Trophoblast cell (in vitro differentiated cells and primary cell): ENCODE results near the gene SDC1.
"Not testable (repeated sequence)": the region's sequence is repeated elsewhere in the genome, so short reads cannot be mapped to it uniquely, and the experiment has no call there.

ENCODE experiments used
- DNase-seq, 2 donors: peaks; one replicate each; pipeline ENCODE4 v3.0.0-alpha.2; 2016
- H2AFZ ChIP-seq: 2 replicates; pipeline ENCODE4 v1.6.1; 2013; ENCODE audit warnings: low read length, moderate library complexity, mild to moderate bottlenecking; ENCODE audit not compliant: insufficient read depth, poor library complexity
- H2AK5ac ChIP-seq: 2 replicates; pipeline ENCODE4 v1.6.1; 2013; ENCODE audit warnings: mild to moderate bottlenecking, low read length
- H2BK120ac ChIP-seq: 2 replicates; pipeline ENCODE4 v1.6.1; 2013; ENCODE audit warnings: low read length, mild to moderate bottlenecking, moderate library complexity; ENCODE audit not compliant: insufficient read depth, poor library complexity
- H2BK12ac ChIP-seq: 2 replicates; pipeline ENCODE4 v1.6.1; 2013; ENCODE audit warnings: mild to moderate bottlenecking, low read length, moderate library complexity
- H2BK5ac ChIP-seq: 2 replicates; pipeline ENCODE4 v1.6.1; 2013; ENCODE audit warnings: low read length, low read depth, moderate library complexity, mild to moderate bottlenecking; ENCODE audit not compliant: poor library complexity
- H3K14ac ChIP-seq: 2 replicates; pipeline ENCODE4 v1.6.1; 2013; ENCODE audit warnings: mild to moderate bottlenecking, low read length
- H3K18ac ChIP-seq: 2 replicates; pipeline ENCODE4 v1.6.1; 2013; ENCODE audit warnings: mild to moderate bottlenecking, low read length
- H3K23ac ChIP-seq: 2 replicates; pipeline ENCODE4 v1.6.1; 2013; ENCODE audit warnings: low read length
- H3K27ac ChIP-seq: 2 replicates; pipeline ENCODE4 v1.5.1; 2013; ENCODE audit warnings: low read depth, mild to moderate bottlenecking, inconsistent platforms, low read length, moderate library complexity
- H3K27me3 ChIP-seq: 2 replicates; pipeline ENCODE4 v1.6.1; 2013; ENCODE audit warnings: inconsistent platforms, mild to moderate bottlenecking, low read length, moderate library complexity; ENCODE audit not compliant: insufficient read depth
- H3K36me3 ChIP-seq, 2 experiments: 1 replicate in 1 of 2; 2 replicates in 1 of 2; pipeline ENCODE4 v1.6.1; 2013; ENCODE audit warnings: low read length in 2 of 2, mild to moderate bottlenecking in 2 of 2, moderate library complexity in 1 of 2; ENCODE audit not compliant: insufficient read depth in 2 of 2, control insufficient read depth in 1 of 2
- H3K4ac ChIP-seq: 2 replicates; pipeline ENCODE4 v1.6.1; 2013; ENCODE audit warnings: low read depth, mild to moderate bottlenecking, low read length, moderate library complexity
- H3K4me1 ChIP-seq, 2 experiments: 1 replicate in 1 of 2; 2 replicates in 1 of 2; pipeline ENCODE4 v1.6.1; 2013; ENCODE audit warnings: low read length in 2 of 2, mild to moderate bottlenecking in 2 of 2, moderate library complexity in 1 of 2; ENCODE audit not compliant: insufficient read depth in 2 of 2, control insufficient read depth in 1 of 2
- H3K4me2 ChIP-seq: 2 replicates; pipeline ENCODE4 v1.6.1; 2013; ENCODE audit warnings: inconsistent platforms, mild to moderate bottlenecking, low read length, moderate library complexity
- H3K4me3 ChIP-seq: 2 replicates; pipeline ENCODE4 v1.5.1; 2013; ENCODE audit warnings: mild to moderate bottlenecking, low read depth, low read length, inconsistent platforms
- H3K79me1 ChIP-seq: one replicate; pipeline ENCODE4 v1.6.1; 2013; ENCODE audit warnings: low read length
- H3K79me2 ChIP-seq: 2 replicates; pipeline ENCODE4 v1.6.1; 2013; ENCODE audit warnings: low read length, mild to moderate bottlenecking; ENCODE audit not compliant: control insufficient read depth, insufficient read depth, poor library complexity
- H3K9ac ChIP-seq: 2 replicates; pipeline ENCODE4 v1.6.1; 2013; ENCODE audit warnings: mild to moderate bottlenecking, low read length
- H3K9me3 ChIP-seq: 2 replicates; pipeline ENCODE4 v1.6.1; 2013; ENCODE audit warnings: low read depth, mild to moderate bottlenecking, control low read depth, inconsistent platforms, low read length; ENCODE audit not compliant: insufficient read depth
- H4K12ac ChIP-seq: 2 replicates; pipeline ENCODE4 v1.6.1; 2013; ENCODE audit warnings: low read depth, mild to moderate bottlenecking, low read length, moderate library complexity
- H4K8ac ChIP-seq: 2 replicates; pipeline ENCODE4 v1.6.1; 2013; ENCODE audit warnings: low read depth, mild to moderate bottlenecking, low read length, moderate library complexity
- H4K91ac ChIP-seq: one replicate; pipeline ENCODE4 v1.6.1; 2013; ENCODE audit warnings: low read depth, mild to moderate bottlenecking, low read length, moderate library complexity
- WGBS: extraction: QIAGEN DNeasy Blood & Tissue Kit; methylation state at CpG from one replicate; pipeline ENCODE4 v1.1.7; 2013; ENCODE audit warnings: missing lambda C conversion rate; ENCODE audit not compliant: insufficient read length, insufficient coverage; ENCODE audit errors: extremely low coverage; 5-methylcytosine and 5-hydroxymethylcytosine counted together

The SDC1 gene

DNA sequence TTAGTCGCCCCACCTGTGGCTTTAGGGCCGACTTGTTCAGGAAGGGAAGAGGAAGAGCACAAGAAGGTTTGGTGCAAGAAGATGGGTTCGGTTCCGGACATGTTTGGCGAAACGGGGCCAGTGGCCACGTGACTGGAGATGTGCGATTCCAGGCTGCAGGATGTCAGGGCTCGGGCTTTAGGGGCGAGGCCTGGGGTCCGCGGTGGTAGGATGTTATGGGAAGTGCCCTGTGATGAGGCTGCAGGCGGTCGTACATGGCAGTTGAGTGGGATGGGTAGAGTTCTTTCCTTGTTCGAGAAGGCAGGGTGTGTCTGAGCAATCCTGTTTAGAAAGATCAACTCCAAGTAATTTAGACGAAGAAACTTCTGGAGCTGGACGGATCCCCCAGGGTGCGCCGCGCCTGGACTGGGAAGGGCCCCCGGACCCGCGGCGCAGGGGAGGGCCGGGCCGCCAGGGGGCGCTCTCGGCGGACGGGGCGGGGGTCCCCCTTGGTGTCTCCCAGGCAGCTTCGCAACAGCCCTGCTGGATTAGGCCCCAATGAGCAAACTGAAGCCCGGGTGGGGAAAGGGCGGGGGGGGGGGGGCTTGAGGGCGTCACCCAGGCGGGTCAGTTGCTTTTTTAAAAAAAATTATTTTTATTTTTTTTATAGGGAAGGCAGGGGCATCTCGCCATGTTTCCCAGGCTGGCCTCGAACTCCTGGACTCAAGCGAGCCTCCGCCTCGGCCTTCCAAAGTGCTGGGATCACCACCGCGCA, 17.2 kb upstream of the SDC1 start:
- no peak overlapping the region for H3K23ac ChIP-seq
- no peak overlapping the region for H3K4me2 ChIP-seq
- H3K4me1 ChIP-seq, result peaks cover 6% of the 10 kb centered on the region in 2 experiments
- H3K9ac ChIP-seq, result no peak overlapping the region
- no peak overlapping the region for H2AFZ ChIP-seq
- H3K27ac ChIP-seq, result peak overlapping the region; percentile 31
- H2BK5ac ChIP-seq, result no peak overlapping the region
- H3K79me2 ChIP-seq, result no peaks in the 10 kb centered on the region
- H3K4me3 ChIP-seq, result no peak overlapping the region
- no peak overlapping the region for H3K4ac ChIP-seq
- no CpG with 5 or more reads among the region's 43 CpGs for WGBS
- H3K18ac ChIP-seq, result peak overlapping the region; percentile 33
- peak overlapping the region; percentile 28 for H4K91ac ChIP-seq
- H2BK12ac ChIP-seq, result peak overlapping the region; percentile 54
- peaks cover 5% of the 10 kb centered on the region in 2 experiments for H3K36me3 ChIP-seq
- H3K27me3 ChIP-seq, result no peaks in the 10 kb centered on the region
- no peaks in the 10 kb centered on the region for H3K9me3 ChIP-seq
- peaks cover 3% of the 10 kb centered on the region for H3K79me1 ChIP-seq
- peak overlapping the region; percentile 23 for H4K8ac ChIP-seq
- no peak overlapping the region for H2BK120ac ChIP-seq
- H3K14ac ChIP-seq, result peak overlapping the region; percentile 19
- no peak for DNase-seq
- H4K12ac ChIP-seq, result no peak overlapping the region
- H2AK5ac ChIP-seq, result no peak overlapping the region

DNA sequence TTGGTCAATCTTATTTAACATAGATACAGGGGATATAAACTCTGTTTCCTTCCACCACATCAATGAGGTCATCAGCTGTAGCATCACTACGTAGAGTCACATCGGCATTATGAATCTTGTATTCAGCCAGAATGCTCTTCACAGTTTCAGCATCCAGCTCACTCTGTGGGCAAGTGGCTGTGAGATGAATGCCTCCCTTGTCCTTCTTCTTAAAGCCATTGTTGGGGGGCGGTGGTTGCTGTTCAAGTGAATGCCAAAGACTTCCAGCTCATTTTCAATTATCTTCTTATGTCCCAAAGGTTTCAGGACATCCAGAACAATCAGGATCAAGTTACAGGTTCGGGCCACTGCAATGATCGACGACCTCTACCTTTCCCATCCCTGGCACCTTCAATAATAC, 15.4 kb upstream of the SDC1 start:
- not testable (repeated sequence) for H3K9ac ChIP-seq, H3K79me2 ChIP-seq, H3K4me2 ChIP-seq, H2BK120ac ChIP-seq, H2AK5ac ChIP-seq, H4K12ac ChIP-seq, H3K18ac ChIP-seq, H2AFZ ChIP-seq, H3K4me3 ChIP-seq, H3K23ac ChIP-seq, H4K91ac ChIP-seq, H2BK5ac ChIP-seq, H3K27me3 ChIP-seq, H3K14ac ChIP-seq, H3K9me3 ChIP-seq, H3K79me1 ChIP-seq, H2BK12ac ChIP-seq, H3K36me3 ChIP-seq, DNase-seq, H3K27ac ChIP-seq, H3K4me1 ChIP-seq, H4K8ac ChIP-seq, H3K4ac ChIP-seq
- no CpG with 5 or more reads among the region's 6 CpGs for WGBS

DNA sequence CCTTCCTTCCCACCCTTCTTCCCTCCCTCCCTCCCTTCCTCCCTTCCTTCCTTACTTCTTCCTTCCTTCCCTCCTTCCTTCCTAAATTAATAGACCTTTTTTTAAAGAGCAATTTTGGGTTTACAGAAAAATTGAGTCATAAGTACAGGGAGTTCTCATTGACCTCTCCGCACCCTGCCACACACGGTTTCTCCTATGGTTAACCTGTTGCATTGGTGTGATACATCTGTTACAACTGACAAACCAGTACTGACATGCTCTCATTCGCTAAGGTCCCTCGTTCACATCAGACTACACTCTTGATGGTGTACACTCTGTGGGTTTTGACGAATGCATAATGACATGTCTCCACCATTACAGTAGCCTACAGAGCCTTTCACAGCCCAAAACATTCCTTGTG, 11.6 kb upstream of the SDC1 start:
- Histone ChIP-seq H3K23ac (peak overlapping the region; percentile 31), H4K91ac (no peak overlapping the region), H2BK120ac (no peak overlapping the region), H3K79me1 (peaks cover 6% of the 10 kb centered on the region), H3K27ac (no peak overlapping the region), H2AFZ (no peak overlapping the region), H2BK12ac (no peak overlapping the region), H4K12ac (no peak overlapping the region), H3K4ac (no peak overlapping the region), H2AK5ac (no peak overlapping the region), H3K36me3 (no peaks in the 10 kb centered on the region), H3K14ac (no peak overlapping the region), H3K79me2 (peaks cover 2% of the 10 kb centered on the region), H4K8ac (no peak overlapping the region), H3K9me3 (no peaks in the 10 kb centered on the region), H3K27me3 (no peaks in the 10 kb centered on the region), H3K18ac (no peak overlapping the region), H3K9ac (no peak overlapping the region), H3K4me3 (no peak overlapping the region), H3K4me2 (no peak overlapping the region), H3K4me1 (peaks cover 7 to 12% of the 10 kb centered on the region in 2 experiments), H2BK5ac (no peak overlapping the region)
- no CpG with 5 or more reads among the region's 5 CpGs for WGBS
- no peak for DNase-seq

DNA sequence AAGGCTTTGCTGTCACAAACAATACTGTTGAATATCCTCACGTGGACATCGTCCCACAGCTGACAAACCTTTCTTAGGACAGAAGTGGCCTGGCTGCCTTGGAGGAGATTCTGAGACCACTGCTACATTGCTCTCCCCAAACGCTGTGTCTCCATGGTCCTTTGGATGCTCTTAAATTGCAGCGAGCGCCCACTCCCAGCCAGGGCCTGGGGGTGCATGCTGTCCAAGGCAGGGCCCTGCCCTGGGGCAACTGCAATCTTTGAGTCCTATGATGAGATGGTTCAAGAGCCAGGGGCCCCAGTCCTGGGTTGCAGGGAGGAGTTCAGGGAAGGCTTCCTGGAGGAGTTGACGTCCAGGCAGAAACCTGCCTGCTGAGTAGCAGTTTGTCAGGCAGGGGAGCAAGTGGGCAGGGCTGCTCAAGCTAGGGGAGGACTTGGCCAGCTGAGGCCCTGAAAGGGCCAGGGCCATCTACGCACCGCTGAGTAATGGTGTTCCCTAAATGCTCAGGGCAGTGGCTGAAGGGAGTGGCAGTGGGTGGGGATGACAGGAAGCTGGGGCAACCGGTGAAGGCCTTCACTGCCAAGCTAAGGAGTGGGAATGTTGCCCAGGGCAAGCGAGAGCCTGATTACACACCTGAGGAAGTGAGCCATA, 10.8 kb upstream of the SDC1 start:
- no CpG with 5 or more reads among the region's 10 CpGs for WGBS
- no peak overlapping the region for H2AFZ ChIP-seq

More for the DNA sequence above, 10.8 kb upstream of the SDC1 start:
- H2AK5ac ChIP-seq, result no peak overlapping the region
- no peak overlapping the region for H4K91ac ChIP-seq
- peaks cover 2% of the 10 kb centered on the region for H3K79me2 ChIP-seq
- H3K9ac ChIP-seq, result no peak overlapping the region
- H2BK12ac ChIP-seq, result no peak overlapping the region
- H3K79me1 ChIP-seq, result peaks cover 12% of the 10 kb centered on the region
- no peak overlapping the region for H3K23ac ChIP-seq
- H3K9me3 ChIP-seq, result no peaks in the 10 kb centered on the region
- H2BK5ac ChIP-seq, result no peak overlapping the region
- DNase-seq, result peak; percentile 48 to 61
- H3K18ac ChIP-seq, result no peak overlapping the region
- no peak overlapping the region for H3K4me3 ChIP-seq
- H4K8ac ChIP-seq, result no peak overlapping the region
- H3K4me1 ChIP-seq, result peaks cover 13 to 17% of the 10 kb centered on the region in 2 experiments
- H2BK120ac ChIP-seq, result no peak overlapping the region
- no peak overlapping the region for H4K12ac ChIP-seq
- no peak overlapping the region for H3K4me2 ChIP-seq
- no peaks in the 10 kb centered on the region for H3K36me3 ChIP-seq
- no peak overlapping the region for H3K27ac ChIP-seq
- H3K4ac ChIP-seq, result no peak overlapping the region
- H3K27me3 ChIP-seq, result no peaks in the 10 kb centered on the region
- H3K14ac ChIP-seq, result no peak overlapping the region
